Parathyroid adenoma (tissue), 2 donors: ENCODE data around the gene COL1A2.

Source experiments
- H2AFZ ChIP-seq: fragments of 300-600 bp; sonication (generic); one replicate; pipeline ENCODE4 v1.7.0; 2017; ENCODE audit warnings: antibody characterized with exemption, mild to moderate bottlenecking
- H3K27ac ChIP-seq: fragments of 300-600 bp; sonication (generic); one replicate; pipeline ENCODE4 v1.7.0; 2017
- H3K27me3 ChIP-seq: fragments of 300-600 bp; sonication (generic); one replicate; pipeline ENCODE4 v1.7.0; 2017; ENCODE audit warnings: low read length; ENCODE audit not compliant: control insufficient read depth, insufficient read depth
- H3K36me3 ChIP-seq: fragments of 300-600 bp; sonication (generic); one replicate; pipeline ENCODE4 v1.7.0; 2017; ENCODE audit warnings: low read length; ENCODE audit not compliant: control insufficient read depth, insufficient read depth
- H3K4me1 ChIP-seq: fragments of 300-600 bp; sonication (generic); one replicate; pipeline ENCODE4 v1.7.0; 2017; ENCODE audit warnings: control low read depth
- H3K4me2 ChIP-seq: fragments of 300-600 bp; sonication (generic); one replicate; pipeline ENCODE4 v1.7.0; 2017; ENCODE audit warnings: low read length
- H3K4me3 ChIP-seq: fragments of 300-600 bp; sonication (generic); one replicate; pipeline ENCODE4 v1.7.0; 2017; ENCODE audit warnings: low read depth, low read length
- H3K79me2 ChIP-seq: fragments of 300-600 bp; sonication (generic); one replicate; pipeline ENCODE4 v1.7.0; 2017; ENCODE audit warnings: control low read depth
- H3K9ac ChIP-seq: fragments of 300-600 bp; sonication (generic); one replicate; pipeline ENCODE4 v1.7.0; 2017; ENCODE audit warnings: mild to moderate bottlenecking
- H3K9me3 ChIP-seq: fragments of 300-600 bp; sonication (generic); one replicate; pipeline ENCODE4 v1.7.0; 2017; ENCODE audit warnings: low read length; ENCODE audit not compliant: control insufficient read depth
- CTCF ChIP-seq: fragments of 300-600 bp; sonication (generic); IDR thresholded peaks from one replicate; pipeline ENCODE4 v1.7.0; 2017; ENCODE audit warnings: antibody characterized with exemption, mild to moderate bottlenecking
- donor health status: primary hyperparathyroidism.

COL1A2 gene

GRCh38 chr7:94458041-94458440, 63.3 kb downstream of the COL1A2 start:
- Histone ChIP-seq H3K79me2 (no peaks in the 10 kb centered on the region), H3K4me1 (no peaks in the 10 kb centered on the region), H3K9ac (no peak overlapping the region), H3K36me3 (no peaks in the 10 kb centered on the region), H3K4me3 (no peak overlapping the region), H3K27me3 (no peaks in the 10 kb centered on the region), H3K27ac (no peak overlapping the region), H3K4me2 (no peak overlapping the region), H3K9me3 (no peaks in the 10 kb centered on the region), H2AFZ (no peak overlapping the region)
- no peak for TF ChIP-seq CTCF

GRCh38 chr7:94466516-94466915, 71.8 kb downstream of the COL1A2 start:
- Histone ChIP-seq H3K9ac (no peak overlapping the region), H3K27ac (no peak overlapping the region), H3K4me1 (no peaks in the 10 kb centered on the region), H3K79me2 (no peaks in the 10 kb centered on the region), H2AFZ (no peak overlapping the region), H3K27me3 (no peaks in the 10 kb centered on the region), H3K4me3 (no peak overlapping the region), H3K9me3 (no peaks in the 10 kb centered on the region), H3K4me2 (no peak overlapping the region), H3K36me3 (no peaks in the 10 kb centered on the region)
- TF ChIP-seq CTCF = no peak

DNA sequence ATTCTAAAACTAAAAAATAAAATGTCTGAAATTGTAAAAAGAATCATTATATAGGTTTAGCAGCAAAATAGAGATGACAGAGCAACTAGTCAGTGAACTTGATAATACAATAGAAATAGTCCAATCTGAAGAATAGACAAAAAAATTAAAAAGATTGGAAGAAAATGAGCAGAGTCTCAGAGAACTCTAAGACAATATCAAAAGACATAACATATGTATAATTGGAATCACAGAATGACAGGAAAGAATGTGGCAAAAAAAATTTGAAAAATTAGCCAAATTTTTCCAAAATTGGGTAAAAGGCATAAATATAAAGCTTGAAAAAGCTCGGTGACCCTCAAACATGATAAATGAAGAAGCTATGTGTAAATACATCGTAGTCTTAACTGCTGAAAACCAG, 76.9 kb downstream of the COL1A2 start:
- Histone ChIP-seq H3K36me3 (no peaks in the 10 kb centered on the region), H3K27ac (no peak overlapping the region), H3K9ac (no peak overlapping the region), H3K4me3 (no peak overlapping the region), H3K79me2 (no peaks in the 10 kb centered on the region), H3K9me3 (no peaks in the 10 kb centered on the region), H3K27me3 (no peaks in the 10 kb centered on the region), H3K4me2 (no peak overlapping the region), H3K4me1 (no peaks in the 10 kb centered on the region), H2AFZ (no peak overlapping the region)
- no peak for TF ChIP-seq CTCF

DNA sequence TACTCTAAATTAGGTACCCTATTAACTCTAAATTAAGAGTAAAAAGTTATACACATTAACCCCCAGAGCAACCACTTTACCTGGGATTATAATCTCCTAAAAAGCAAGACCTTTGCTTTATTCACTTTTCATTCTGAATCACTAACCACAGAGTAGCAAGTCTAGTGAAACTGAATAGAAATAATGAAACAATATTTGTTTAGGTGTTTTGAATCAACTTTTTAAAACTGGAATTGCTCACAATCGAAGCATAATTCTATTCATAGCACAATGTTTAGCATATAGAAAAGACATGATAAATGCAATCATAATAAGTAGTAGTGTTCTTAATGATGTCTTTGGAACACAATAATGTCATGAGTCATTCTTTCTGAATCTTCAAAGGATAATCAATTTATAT, 77.9 kb downstream of the COL1A2 start:
- Histone ChIP-seq H2AFZ (no peak overlapping the region), H3K9me3 (no peaks in the 10 kb centered on the region), H3K36me3 (no peaks in the 10 kb centered on the region), H3K4me2 (no peak overlapping the region), H3K4me1 (no peaks in the 10 kb centered on the region), H3K27ac (no peak overlapping the region), H3K79me2 (no peaks in the 10 kb centered on the region), H3K9ac (no peak overlapping the region), H3K27me3 (no peaks in the 10 kb centered on the region), H3K4me3 (no peak overlapping the region)
- TF ChIP-seq CTCF = no peak

GRCh38 chr7:94476251-94476840, 81.7 kb downstream of the COL1A2 start:
- Histone ChIP-seq H3K4me2 (no peak overlapping the region), H3K79me2 (no peaks in the 10 kb centered on the region), H2AFZ (no peak overlapping the region), H3K4me3 (no peak overlapping the region), H3K9ac (no peak overlapping the region), H3K4me1 (no peaks in the 10 kb centered on the region), H3K9me3 (no peaks in the 10 kb centered on the region), H3K36me3 (no peaks in the 10 kb centered on the region), H3K27ac (no peak overlapping the region), H3K27me3 (no peaks in the 10 kb centered on the region)
- TF ChIP-seq CTCF = no peak
